Measurements from ENCODE around the gene PTGER2.

The PTGER2 gene

GRCh38 chr14:52307376-52307775, 6.7 kb upstream of the PTGER2 start:
- DNase-seq = no peak

- DNase-seq = no peak
These were observed 6.2 kb upstream of the PTGER2 start for GRCh38 chr14:52307905-52308304.

GRCh38 chr14:52310541-52310940, 3.6 kb upstream of the PTGER2 start:
- no peak for DNase-seq

- no peak for DNase-seq
These were observed 1.2 kb upstream of the PTGER2 start for GRCh38 chr14:52312931-52313355.

- no peak for DNase-seq
These were observed 650 bp upstream of the PTGER2 start for GRCh38 chr14:52313462-52313861.

- DNase-seq = no peak
These were observed 663 bp downstream of the PTGER2 start for GRCh38 chr14:52314595-52315354.

- DNase-seq = no peak
These were observed 1.2 kb downstream of the PTGER2 start for GRCh38 chr14:52315355-52315718.

GRCh38 chr14:52318062-52318461, 4.0 kb downstream of the PTGER2 start:
- no peak for DNase-seq

- DNase-seq = no peak
These were observed 4.9 kb downstream of the PTGER2 start for GRCh38 chr14:52318826-52319645.

GRCh38 chr14:52319919-52320318, 5.8 kb downstream of the PTGER2 start:
- no peak for DNase-seq

GRCh38 chr14:52325126-52325525, 11.0 kb downstream of the PTGER2 start:
- DNase-seq = no peak

GRCh38 chr14:52325630-52326029, 11.5 kb downstream of the PTGER2 start:
- no peak for DNase-seq

- no peak for DNase-seq
These were observed 13.5 kb downstream of the PTGER2 start for GRCh38 chr14:52327374-52328226.

- DNase-seq = no peak
These were observed 14.2 kb downstream of the PTGER2 start for GRCh38 chr14:52328276-52328675.

GRCh38 chr14:52329678-52330369, 15.7 kb downstream of the PTGER2 start:
- DNase-seq = no peak

- DNase-seq = no peak
These were observed 18.2 kb downstream of the PTGER2 start for GRCh38 chr14:52332269-52332668.

GRCh38 chr14:52333108-52333507, 19.0 kb downstream of the PTGER2 start:
- no peak for DNase-seq

- DNase-seq = no peak
These were observed 19.9 kb downstream of the PTGER2 start for GRCh38 chr14:52333823-52334657.

- DNase-seq = no peak
These were observed 22.1 kb downstream of the PTGER2 start for GRCh38 chr14:52336241-52336640.

GRCh38 chr14:52338051-52338681, 24.1 kb downstream of the PTGER2 start:
- DNase-seq = no peak

GRCh38 chr14:52339262-52339661, 25.1 kb downstream of the PTGER2 start:
- no peak for DNase-seq
